Right renal pelvis (tissue), 4 donors: Measurements from ENCODE around the gene TUBA1C. TPM values are rescaled to one million over a fixed set of nuclear protein-coding genes. Genes with fewer than 3 reads are reported as not detected.
"Not testable (repeated sequence)": the region's sequence is repeated elsewhere in the genome, so short reads cannot be mapped to it uniquely, and the experiment has no call there.

ENCODE experiments used
- DNase-seq, 4 donors: peaks; one replicate each; pipeline ENCODE4 v3.0.0-alpha.2; 2013; ENCODE audit warnings: low read depth in 4 of 4, low spot score in 3 of 4, missing footprints in 1 of 4
- polyA plus RNA-seq, 4 donors: library from polyadenylated mRNA; unstranded; fragments of 120-200 nt; gene quantifications; one replicate each; pipeline ENCODE4 v1.2.1, GENCODE V29; 2013; ENCODE audit not compliant: insufficient read length in 4 of 4

Gene TUBA1C
- polyA plus RNA-seq, 4 donors: 125 to 166 (median 139) TPM

GRCh38 chr12:49305762-49306510 lies 41.1 kb downstream of the TUBA1C start:
- no peak for DNase-seq

GRCh38 chr12:49309386-49309785 lies 44.5 kb downstream of the TUBA1C start:
- DNase-seq: no peak

GRCh38 chr12:49310451-49311000 lies 45.6 kb downstream of the TUBA1C start:
- not testable (repeated sequence) for DNase-seq

GRCh38 chr12:49314811-49315210 lies 49.9 kb downstream of the TUBA1C start:
- DNase-seq: no peak

GRCh38 chr12:49317118-49317517 lies 52.2 kb downstream of the TUBA1C start:
- not testable (repeated sequence) for DNase-seq

GRCh38 chr12:49320411-49321103 lies 55.7 kb downstream of the TUBA1C start:
- not testable (repeated sequence) for DNase-seq

GRCh38 chr12:49322367-49322707 lies 57.5 kb downstream of the TUBA1C start:
- no peak for DNase-seq

GRCh38 chr12:49322708-49323523 lies 58.0 kb downstream of the TUBA1C start, which contains the start of gene TROAP:
TROAP (plus strand) TSS chr12:49323255; CDS start chr12:49323609, 354 bp downstream.
- peak; percentile 98 to 99 (median 98) for DNase-seq

GRCh38 chr12:49323524-49324097 lies 58.7 kb downstream of the TUBA1C start:
- DNase-seq: no peak

Other genes with a start within 250 kb of the TUBA1C start
- gene PRKAG1, start 246.3 kb upstream of the TUBA1C start, polyA plus RNA-seq: 10 to 100 TPM; 74.6 to 83.1 (median 80.5) TPM
- gene KMT2D, start 204.3 kb upstream of the TUBA1C start, polyA plus RNA-seq: 10 to 100 TPM; 40.2 to 51.0 (median 47.6) TPM
- gene RHEBL1, start 195.1 kb upstream of the TUBA1C start, polyA plus RNA-seq: 1 to 10 TPM; 1.5 to 2.1 (median 1.7) TPM
- gene DHH, start 170.3 kb upstream of the TUBA1C start, polyA plus RNA-seq: 1 to 10 TPM in 1 of 4 donors, under 1 TPM in 3; 0.37 to 1.0 (median 0.42) TPM
- 10 to 100 TPM; 59.5 to 66.8 (median 63.4) TPM for gene LMBR1L, start 154.2 kb upstream of the TUBA1C start, polyA plus RNA-seq
- gene TUBA1B, start 133.7 kb upstream of the TUBA1C start, polyA plus RNA-seq: 1,000 to 10,000 TPM in 3 of 4 donors, 100 to 1,000 TPM in 1; 990 to 1,172 (median 1,105) TPM
- 100 to 1,000 TPM; 391 to 487 (median 465) TPM for gene TUBA1A, start 76.0 kb upstream of the TUBA1C start, polyA plus RNA-seq
- 1 to 10 TPM in 1 of 4 donors, under 1 TPM in 2, not detected in 1; 0.21 to 7.4 (median 0.23) TPM for gene PRPH, start 30.1 kb downstream of the TUBA1C start, polyA plus RNA-seq
- 10 to 100 TPM; 20.6 to 21.7 (median 21.4) TPM for gene TROAP, start 58.2 kb downstream of the TUBA1C start, polyA plus RNA-seq
- 1 to 10 TPM; 1.1 to 1.9 (median 1.4) TPM for gene C1QL4, start 72.1 kb downstream of the TUBA1C start, polyA plus RNA-seq
- 10 to 100 TPM; 15.6 to 22.6 (median 21.0) TPM for gene DNAJC22, start 81.8 kb downstream of the TUBA1C start, polyA plus RNA-seq
- gene SPATS2, start 102.4 kb downstream of the TUBA1C start, polyA plus RNA-seq: 10 to 100 TPM; 45.0 to 49.8 (median 47.8) TPM